Globus pallidus (tissue), 1 donor: ENCODE measurements around the gene GPRIN2.
"Not testable (repeated sequence)": the region's sequence is repeated elsewhere in the genome, so short reads cannot be mapped to it uniquely, and the experiment has no call there.

Experiments used
- DNase-seq: peaks from one replicate; pipeline ENCODE4 v3.0.0-alpha.2; 2015; ENCODE audit warnings: low spot score

GPRIN2 gene

DNA sequence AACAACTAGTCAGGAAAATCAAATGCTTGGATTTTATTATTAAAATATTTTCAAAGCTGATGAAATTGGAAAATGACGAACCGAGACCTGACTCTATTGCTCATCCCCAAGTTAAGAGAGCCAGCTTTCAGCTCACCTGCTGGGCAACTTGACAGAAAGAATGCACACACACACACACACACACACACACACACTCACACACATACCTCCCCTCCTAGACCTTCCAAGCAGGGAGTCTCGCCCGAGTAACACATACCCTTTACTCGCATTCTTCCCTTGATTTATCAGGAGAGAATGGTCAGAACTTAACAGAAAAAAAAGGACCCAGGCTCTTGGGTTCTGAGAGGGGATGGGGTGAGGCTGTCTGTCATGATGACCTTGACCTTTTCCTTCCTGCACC lies 19.1 kb downstream of the GPRIN2 start:
- no peak for DNase-seq

DNA sequence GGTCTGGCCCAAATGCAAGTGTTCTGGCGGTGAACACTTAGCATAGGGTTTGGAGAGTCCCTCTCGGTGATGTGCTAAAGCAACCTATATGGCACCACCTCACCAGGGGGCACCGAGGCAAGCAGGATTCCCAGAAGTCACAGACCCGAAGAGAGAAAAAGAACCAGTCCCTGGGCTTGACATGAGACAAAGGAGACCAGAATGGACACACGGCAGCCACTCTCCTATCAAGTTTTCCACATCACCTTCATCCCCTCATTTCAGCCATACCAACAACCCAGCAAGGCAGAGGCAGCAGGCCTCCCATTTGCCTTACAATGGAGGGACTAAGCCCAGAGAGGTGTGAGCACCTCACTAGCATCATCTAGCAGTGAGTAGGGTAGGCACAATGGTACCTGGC lies 19.7 kb downstream of the GPRIN2 start:
- DNase-seq = no peak

DNA sequence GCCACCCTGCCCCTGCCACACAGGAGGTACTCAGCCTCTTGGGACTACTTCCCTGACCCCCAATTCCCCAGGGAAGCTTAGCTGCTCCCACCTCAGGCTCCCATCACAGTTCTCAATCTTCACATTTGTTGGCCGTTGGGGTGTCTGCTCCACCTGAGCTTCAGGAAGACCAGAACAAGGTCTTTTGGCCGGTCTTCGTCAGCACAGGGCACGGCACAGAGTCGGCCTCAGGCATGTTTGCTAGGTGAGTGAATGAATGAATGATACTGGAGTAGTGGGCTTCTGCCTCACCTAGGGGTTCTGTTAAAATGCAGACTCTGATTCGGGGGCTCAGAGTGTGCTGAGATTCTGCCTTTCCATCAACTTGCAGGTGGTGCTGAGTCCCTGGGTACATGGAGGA lies 20.3 kb downstream of the GPRIN2 start:
- DNase-seq = no peak

DNA sequence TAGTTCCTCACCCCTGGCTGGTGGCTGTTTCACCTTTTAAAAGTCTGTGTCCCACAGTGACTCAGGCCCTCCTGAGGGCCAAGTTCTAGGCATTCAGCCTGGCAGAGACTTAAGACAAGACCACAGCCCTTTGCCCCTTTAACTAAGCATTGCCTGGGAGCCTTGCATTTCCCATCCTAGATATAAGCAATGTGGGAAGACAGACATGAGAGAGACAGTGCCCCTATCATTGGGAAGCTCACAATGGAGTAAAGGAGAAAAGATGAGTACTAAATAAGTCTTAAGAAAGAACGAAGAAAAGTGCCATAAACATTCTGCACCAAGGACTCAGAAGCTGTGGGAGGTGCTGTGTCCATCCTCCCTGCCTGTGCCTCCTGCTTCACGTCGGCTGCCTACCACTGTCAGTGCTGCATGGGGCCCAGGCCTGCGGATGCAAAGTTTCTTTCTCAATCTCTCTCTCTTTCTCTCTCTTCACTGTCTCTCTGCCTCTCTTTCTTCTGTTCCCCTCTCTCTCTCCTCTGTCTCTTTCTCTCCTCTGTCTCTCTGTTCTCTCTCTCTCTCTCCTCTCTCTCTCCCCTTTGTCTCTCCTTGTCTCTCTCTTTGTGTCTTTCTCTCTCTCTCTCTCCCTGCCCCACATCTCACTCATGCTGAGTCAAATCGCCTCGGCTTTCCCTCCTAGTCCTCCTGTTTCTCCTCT lies 21.5 kb downstream of the GPRIN2 start:
- DNase-seq = no peak

DNA sequence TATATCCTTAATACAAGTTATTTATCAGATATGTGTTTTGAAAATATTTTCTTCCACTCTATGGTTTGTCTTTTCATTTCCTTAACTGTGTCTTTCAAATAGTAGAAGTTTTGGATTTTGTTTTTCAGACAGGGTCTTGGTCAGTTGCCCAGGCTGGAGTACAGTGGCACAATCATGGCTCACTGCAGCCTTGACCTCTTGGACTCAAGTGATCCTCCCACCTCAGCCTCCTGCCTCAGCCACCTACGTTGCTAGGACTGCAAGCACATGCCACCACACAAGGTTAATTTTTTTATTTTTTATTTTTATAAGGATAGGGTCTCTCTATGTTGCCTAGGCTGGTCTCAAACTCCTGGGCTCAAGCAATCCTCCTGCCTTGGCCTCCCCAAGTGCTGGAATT lies 24.2 kb downstream of the GPRIN2 start:
- DNase-seq = not testable (repeated sequence)

DNA sequence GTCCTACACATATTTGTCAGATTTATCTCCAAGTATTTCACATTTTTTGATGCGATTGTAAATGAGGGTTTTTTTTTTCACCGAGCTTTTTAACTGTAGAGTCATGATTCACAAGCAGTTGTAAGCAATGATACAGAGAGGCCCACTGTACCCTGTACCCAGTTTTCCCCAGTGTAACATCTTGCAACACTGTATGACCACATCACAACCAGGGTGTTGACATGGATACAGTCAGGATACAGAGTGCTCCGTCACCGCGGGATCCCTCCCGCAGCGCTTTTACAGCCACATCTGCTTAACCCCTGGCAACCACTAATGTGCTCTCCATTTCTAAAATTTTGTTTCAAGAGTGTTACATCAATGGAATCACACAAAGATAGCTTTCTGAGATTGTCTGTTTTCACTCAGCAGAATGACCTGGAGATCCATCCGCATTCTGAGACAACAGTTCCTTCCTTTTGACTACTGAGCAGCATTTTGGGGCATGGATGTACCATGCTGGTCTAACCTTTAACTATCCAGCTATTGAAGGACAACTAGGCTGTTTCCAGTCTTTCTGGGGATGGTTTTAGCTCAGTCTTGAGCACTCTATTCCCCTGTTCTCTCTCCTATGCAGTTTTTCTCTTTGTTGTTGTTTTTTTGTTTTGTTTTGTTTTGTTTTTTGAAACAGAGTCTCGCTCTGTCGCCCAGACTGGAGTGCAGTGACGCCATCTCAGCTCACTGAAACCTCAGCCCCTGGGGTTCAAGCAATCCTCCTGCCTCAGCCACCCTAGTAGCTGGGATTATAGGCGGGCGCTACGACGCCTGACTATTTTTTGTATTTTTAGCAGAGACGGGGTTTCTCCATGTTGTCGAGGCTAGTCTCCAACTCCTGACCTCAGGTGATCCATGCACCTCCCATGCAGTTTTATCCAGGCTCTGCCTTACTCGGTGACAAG lies 25.9 kb downstream of the GPRIN2 start:
- no peak for DNase-seq

DNA sequence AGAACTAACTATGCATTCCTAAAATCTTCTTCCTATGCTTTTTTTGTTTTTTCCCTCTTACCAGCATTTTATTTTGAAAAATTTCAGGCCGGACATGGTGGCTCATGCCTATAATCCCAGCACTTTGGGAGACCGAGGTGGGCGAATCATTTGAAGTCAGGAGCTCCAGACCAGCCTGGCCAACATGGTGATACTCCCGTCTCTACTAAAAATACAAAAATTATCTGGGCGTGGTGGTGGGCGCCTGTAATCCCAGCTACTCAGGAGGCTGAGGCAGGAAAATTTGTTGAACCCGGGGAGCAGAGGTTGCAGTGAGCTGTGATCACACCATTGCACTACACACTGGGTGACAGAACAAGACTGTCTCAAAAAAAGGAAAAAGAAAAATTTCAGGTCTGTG lies 26.7 kb downstream of the GPRIN2 start:
- DNase-seq = not testable (repeated sequence)

DNA sequence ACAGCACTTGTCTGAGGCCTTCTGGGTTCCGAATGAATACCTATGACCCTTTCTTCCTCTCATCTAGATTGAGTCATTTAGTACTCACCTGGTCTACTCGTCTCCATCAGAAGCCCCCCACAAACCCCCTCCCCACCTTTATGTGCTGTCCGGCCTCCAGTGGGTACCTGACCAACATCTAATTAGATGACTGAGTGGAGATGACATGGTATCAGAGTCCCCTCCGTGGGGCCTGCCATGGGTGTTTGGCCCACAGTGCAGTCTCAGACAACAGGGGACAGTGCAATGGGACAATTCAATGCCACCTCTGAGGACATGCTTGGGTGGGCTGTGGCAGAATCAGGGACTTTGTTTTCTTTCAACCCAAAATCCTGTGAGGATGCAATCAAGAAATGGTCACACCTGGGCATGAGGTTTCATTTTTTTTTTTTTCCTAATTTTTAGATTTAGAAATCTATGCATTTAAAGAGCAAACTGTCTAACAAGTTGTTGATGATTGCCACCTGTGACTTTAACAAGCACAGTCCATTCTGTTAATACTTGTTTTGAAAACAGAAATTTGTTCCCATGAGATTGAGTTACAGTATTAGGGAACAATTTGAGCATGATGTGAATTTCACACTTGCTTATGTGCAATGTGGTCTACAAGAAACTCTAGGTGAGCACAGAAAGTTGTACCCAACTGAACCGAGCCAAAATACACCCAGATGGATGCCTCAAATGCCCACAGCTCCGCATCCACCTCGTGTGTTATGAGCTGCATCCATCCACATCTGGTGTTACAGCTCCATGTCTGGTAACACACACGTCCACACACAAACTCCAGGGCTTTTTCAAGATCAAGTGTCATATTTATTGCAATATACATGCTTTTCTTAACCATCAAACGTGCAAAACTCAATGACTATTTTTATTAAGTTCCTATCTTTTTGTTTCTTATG lies 27.5 kb downstream of the GPRIN2 start:
- DNase-seq = no peak

DNA sequence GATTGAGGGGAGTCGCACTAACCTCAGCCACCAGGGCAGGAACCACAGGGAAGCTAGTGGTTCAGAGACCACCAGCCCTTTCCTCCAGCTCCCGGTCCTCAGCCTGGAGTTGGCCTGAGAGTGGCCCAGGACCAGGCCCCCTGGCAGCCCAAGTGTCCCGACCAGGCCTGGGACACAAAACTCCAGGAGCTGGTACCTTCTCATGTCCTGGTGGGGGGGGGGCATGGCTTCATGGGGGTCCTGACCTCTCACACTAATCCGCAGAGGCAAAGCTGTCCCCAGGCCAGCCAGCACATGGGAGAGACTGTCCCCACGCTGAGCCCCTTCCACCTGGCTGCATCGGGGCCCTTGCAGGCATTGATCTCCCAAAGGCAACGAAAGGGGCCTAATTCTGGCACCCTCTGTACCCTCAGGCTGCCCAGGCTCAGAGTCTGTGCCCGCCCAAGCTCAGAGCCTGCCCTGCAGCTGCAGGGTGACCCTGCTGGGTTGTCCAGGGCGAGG lies 28.2 kb downstream of the GPRIN2 start:
- DNase-seq = no peak

DNA sequence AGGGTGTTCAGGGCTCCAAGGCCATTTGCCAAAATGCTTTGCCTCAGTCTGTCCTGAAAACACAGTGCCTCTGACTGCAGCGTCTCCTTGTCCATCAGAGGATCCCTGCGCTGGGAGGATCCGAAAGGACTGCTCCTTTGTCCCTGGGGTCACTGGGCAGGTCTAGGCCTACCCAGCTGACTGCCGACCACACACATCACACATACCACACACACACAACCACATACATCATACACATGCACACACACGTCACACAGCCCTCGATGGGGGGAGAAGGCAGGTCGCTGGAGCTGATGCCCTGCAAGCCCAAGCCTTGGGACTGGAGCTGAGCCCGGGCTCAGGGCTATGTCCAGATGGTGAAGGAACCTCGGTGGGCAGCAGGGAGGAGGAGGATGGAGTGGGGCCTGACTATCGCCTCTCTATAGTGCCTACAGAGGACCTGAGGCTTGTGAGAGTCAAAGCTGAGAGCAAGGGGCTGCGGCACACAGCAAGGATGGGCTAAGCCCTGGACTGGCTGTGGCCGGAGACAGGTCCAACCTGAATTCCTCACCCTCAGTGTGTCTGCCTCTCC lies 29.1 kb downstream of the GPRIN2 start:
- no peak for DNase-seq

DNA sequence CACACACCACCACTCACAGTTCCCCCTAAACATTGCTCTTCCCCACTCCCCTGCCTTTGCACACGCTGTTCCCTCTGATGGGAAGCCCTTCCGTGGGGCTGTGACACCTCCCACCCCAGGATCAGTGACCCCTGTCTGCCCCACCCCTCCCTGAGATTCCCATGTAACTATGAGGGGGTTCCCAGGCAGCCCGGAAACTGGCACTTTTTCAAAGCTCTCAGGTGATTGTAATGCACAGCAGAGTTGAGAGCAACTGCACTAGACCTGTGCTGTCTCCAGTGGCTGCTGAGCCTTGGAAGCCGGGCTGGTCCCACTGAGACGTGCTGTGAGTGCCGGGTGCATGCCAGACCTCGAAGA lies 29.8 kb downstream of the GPRIN2 start:
- no peak for DNase-seq

DNA sequence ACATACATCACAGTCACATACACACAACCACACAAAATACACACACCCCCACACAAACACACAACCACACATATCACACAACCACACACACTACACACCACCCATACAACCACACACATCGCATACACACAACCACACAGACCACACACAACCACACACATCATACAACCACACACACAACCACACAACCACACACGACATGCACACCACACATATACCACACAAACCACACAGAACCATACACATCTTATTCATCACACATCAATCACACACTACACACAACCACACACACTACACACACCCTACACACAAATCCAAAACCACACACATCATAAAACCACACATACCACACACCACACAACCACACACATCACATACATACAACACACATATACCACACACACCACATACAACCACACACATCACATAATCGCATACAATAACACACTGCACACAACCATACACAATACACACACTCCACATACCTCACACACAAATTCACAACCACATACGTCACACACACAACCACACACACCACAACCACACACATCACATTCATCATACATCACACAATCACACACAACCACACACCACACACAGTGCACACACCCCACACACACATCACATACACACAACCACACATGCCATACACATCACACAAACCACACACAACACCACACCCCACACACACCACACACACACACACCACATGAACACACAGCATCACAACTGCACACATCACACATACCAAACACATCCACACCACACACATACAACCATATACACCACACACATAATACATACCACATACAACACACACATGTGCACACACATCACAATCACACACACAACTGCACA lies 30.4 kb downstream of the GPRIN2 start:
- no peak for DNase-seq

DNA sequence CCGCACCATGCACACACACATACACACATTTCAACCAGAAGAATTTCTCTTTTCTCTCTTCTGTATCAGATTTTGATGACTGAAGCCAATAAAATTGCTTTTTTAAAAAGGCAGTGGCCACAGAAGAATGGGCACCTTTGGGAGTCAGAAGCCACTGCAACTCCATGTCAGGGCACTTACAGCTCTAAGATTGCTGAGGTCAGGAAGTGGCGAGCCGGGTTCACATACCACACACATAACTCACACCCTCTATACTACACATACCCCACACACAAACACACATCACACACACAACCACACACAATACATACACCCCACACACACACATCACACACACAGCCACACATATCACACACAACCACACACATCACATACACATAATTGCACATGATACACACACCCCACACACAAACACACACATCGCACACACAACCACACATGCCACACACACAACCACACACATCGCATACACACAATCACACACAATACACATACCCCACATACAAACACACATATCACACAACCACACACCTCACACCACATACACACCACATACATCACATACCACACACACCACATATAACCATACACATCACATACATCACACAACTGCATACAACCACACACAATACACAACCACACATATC lies 31.2 kb downstream of the GPRIN2 start:
- DNase-seq = no peak

DNA sequence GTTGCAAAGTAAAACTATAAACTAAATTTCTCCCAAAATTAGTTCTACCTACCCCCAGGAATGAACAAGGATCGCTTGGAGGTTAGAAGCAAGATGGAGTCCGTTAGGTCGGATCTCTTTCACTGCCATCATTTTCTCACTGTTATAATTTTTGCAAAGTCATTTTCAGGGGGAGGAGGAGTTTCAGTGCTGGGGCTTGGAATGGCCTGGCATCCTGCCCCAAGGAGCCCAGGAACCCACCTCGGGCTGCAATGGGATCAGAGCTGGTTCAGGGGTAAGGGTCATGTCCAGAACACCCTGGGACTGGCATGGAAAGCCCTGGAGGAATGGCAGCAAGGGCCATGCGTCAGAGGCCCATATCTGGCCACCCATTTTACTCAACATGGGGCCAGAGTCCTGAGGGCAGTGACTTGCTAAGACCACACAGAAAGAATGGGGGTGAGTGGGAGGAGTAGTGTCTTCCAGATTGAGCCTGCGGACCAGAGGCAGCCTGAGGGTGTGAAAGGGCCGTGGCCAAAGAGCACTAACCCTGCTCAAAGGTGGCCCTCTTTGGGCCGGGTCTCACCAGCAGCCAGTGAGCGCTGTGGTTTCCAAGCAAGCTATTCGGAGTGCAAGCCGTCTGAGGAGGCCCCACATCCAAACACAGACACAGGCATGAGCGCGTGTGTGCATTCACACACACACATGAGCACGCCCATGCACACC lies 31.8 kb downstream of the GPRIN2 start:
- DNase-seq = no peak

DNA sequence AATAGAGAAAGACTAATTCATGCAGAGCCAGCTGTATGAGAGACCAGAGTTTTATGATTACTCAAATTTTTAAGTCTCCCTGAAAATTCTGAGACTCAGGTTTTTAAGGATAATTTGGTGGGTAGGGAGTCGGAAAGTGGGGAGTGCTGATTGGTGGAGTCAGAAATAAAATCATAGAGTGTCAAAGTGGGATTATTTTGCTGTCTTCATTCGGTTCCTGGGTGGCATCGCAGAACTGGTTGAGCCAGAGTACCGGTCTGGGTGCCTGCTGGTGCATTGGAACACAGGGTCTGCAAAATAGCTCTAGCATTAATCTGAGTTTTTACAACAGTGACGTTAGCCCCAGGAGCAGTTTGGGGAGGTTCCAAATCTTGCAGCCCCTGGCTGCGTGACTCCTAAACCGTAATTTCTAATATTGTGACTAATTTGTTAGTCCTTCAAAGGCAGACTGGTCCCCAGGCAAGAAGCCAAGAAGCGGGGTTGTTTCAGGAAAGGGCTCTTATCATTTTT lies 32.4 kb downstream of the GPRIN2 start:
- DNase-seq = no peak

DNA sequence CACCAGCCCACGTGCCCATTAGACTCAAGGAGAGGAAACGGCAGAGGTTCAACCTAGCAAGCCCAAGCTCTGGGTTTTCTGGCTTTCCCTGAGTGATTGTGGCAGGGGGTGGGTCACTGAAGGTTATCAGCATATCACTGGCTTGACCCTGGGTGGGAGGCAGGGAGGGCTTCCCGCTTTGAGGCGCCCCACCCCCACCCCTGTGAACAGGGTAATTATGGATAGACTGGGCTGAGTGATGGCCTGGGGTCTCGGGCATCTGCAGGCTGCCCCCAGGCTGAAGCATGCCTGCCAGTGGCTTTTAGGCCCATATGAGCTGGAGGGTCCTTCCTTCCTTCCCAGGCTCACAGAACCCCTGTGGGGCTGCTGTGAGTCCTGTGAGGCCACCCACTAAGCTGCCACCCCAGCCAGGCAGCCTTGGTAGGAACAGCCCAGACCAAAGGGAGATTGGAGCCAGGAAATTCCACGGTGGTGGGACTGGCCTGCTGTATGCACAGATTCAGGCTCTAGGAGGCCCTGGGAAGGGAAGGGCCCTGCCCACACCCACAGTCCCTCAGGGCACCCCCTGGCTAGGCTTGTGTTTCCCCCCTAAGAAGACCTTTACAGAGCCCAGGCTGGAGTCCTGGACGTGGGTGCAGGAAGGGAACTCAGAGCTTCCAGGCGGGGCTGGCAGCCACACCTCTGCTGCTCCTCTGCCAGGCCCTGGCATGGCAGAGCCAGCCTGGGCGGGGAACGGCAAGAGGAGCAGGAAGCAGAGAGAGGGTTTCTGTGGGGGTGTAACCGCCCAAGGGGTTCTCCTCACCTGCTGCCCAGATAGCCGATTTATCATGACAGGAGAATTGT lies 33.1 kb downstream of the GPRIN2 start:
- no peak for DNase-seq

DNA sequence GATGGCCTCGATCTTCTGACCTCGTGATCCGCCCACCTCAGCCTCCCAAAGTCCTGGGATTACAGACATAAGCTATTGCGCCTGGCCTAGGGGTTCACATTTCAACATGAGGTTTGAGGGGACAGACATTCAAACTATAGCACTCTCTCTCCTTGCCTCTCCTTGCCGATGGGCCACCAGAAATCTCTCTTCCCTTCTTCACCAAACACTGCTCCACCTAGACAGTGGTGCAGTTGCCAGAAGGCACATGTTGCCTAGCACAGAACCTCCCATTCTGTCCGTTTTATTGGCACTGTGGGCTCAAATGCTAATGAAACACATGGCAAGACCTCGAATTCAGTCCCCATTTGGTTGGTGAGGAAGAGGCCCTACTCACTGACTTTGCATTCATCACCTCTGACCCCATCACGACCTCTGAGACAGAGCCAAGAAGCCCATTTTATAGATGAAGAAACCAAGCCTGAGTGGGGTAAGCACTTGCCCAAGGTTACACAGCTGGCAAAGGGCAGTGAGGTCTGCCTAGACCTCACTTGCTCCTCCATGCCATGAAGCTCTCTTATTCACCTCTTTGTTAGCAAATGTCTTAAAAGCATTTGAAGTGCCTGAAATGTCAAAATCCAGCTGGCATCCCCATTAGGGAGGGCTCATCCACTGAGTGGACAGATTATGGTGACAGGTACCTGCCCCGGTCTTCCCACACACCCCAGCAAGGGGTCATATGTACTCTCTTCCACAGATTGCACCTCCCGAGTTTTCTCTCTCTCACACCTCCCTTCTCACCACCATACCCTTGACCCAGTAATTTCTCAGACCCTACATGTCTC lies 34.0 kb downstream of the GPRIN2 start:
- DNase-seq = no peak

DNA sequence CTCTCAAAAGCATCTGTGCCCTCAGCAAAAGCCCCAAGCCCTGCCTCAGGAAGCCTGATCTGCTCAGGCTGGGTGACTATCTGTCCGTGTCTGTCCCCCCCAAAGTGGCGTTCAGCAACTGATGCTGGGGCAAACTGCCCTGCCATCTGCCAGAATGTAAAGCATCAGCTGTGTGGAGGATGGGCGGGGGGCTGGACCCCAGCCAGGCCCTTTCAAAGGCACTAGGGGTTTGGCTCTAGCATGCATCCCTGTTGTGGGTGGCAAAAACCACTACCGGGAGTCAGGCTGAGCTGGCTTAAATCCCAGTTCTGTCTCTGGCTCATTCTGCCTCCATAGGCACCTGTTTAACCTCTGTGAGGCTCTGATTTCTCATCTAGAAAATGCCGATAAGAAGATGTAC lies 35.5 kb downstream of the GPRIN2 start:
- DNase-seq = no peak
